ENCODE results near the gene MAGEA9B.
"Not testable (repeated sequence)": the region's sequence is repeated elsewhere in the genome, so short reads cannot be mapped to it uniquely, and the experiment has no call there.

MAGEA9B gene

GRCh38 chrX:149533999-149534398 lies 53.3 kb downstream of the MAGEA9B start:
- DNase-seq, result not testable (repeated sequence)

GRCh38 chrX:149532868-149533267 lies 54.4 kb downstream of the MAGEA9B start:
- not testable (repeated sequence) for DNase-seq

Measured in NCI-H748 treated with DMSO at 0.1 percent for 48 hours (cell line).